A673 (cell line): ENCODE results near the gene CENPX. TPM values are rescaled to one million over a fixed set of nuclear protein-coding genes. Genes with fewer than 3 reads are reported as not detected.
A peak's percentile ranks its signal among the peaks of the same experiment; 100 is the strongest.

ENCODE experiments used
- BruUV-seq: library from RNA; stranded (reverse); fragments of 400-500 nt; replicated peaks from 2 replicates; lab custom pipeline; 2021; lab: Mats Ljungman, UMichigan
- CTCF ChIA-PET: fragments of 300-600 bp; sonication (Branson Sonifier 250); formaldehyde crosslinking; loops from one replicate; lab custom pipeline; 2022; ENCODE audit warnings: antibody characterized with exemption; lab: Charles Lee
- POLR2A ChIA-PET: fragments of 300-600 bp; sonication (Branson Sonifier 250); formaldehyde crosslinking; loops from one replicate; lab custom pipeline; 2022; ENCODE audit warnings: antibody characterized with exemption; ENCODE audit not compliant: low non-redundant PET; lab: Charles Lee
- DNase-seq: peaks from one replicate; pipeline ENCODE4 v3.0.0-alpha.2; 2015; ENCODE audit warnings: low spot score
- H3K27ac ChIP-seq: fragments of 200-600 bp; sonication (generic); 2 replicates; pipeline ENCODE4 v1.5.1; 2016; ENCODE audit warnings: mixed run types, low read depth, mild to moderate bottlenecking, mixed read lengths, antibody characterized with exemption, low read length; ENCODE audit not compliant: poor library complexity, severe bottlenecking
- H3K27me3 ChIP-seq: fragments of 200-600 bp; sonication (generic); replicated peaks from 2 replicates; pipeline ENCODE4 v1.6.1; 2017; ENCODE audit warnings: mixed run types, low read depth, mild to moderate bottlenecking, mixed read lengths, antibody characterized with exemption, low read length; ENCODE audit not compliant: insufficient read depth, poor library complexity
- H3K36me3 ChIP-seq: fragments of 200-600 bp; sonication (generic); 2 replicates; pipeline ENCODE4 v1.6.1; 2016; ENCODE audit warnings: mixed run types, mild to moderate bottlenecking, mixed read lengths, antibody characterized with exemption, low read length; ENCODE audit not compliant: insufficient read depth, poor library complexity, severe bottlenecking
- H3K4me1 ChIP-seq: fragments of 200-600 bp; sonication (generic); 2 replicates; pipeline ENCODE4 v1.6.1; 2017; ENCODE audit warnings: mixed run types, mild to moderate bottlenecking, mixed read lengths, antibody characterized with exemption, low read length; ENCODE audit not compliant: insufficient read depth, poor library complexity, severe bottlenecking
- H3K4me3 ChIP-seq: fragments of 200-600 bp; sonication (generic); 2 replicates; pipeline ENCODE4 v1.5.1; 2016; ENCODE audit warnings: low read depth, mixed run types, mild to moderate bottlenecking, mixed read lengths, low read length; ENCODE audit not compliant: poor library complexity, severe bottlenecking
- H3K9me3 ChIP-seq: fragments of 200-600 bp; sonication (generic); 2 replicates; pipeline ENCODE4 v1.6.1; 2016; ENCODE audit warnings: mixed run types, low read depth, mild to moderate bottlenecking, mixed read lengths, antibody characterized with exemption, low read length; ENCODE audit not compliant: poor library complexity, severe bottlenecking
- EZH2 ChIP-seq: fragments of 200-600 bp; sonication (generic); IDR thresholded peaks from 2 replicates; pipeline ENCODE4 v1.6.1; 2017; ENCODE audit warnings: borderline replicate concordance, low read depth, mild to moderate bottlenecking, mixed read lengths, antibody characterized with exemption, low read length; ENCODE audit not compliant: poor library complexity, severe bottlenecking
- intact Hi-C: fragments of 100-400 bp; cut with micrococcal nuclease; formaldehyde crosslinking; loops from one replicate; pipeline ENCODE4 v1.10.0; 2022; ENCODE audit not compliant: unreplicated experiment
- total RNA-seq: library from RNA; stranded (reverse); gene quantifications from 2 replicates; pipeline ENCODE4 v1.2.3, GENCODE V29; 2021
- TF ChIP-seq, protein P1 (sequence below): fragments of 300-800, 200-600 bp; sonication (generic); conservative IDR thresholded peaks from 2 replicates; pipeline ENCODE4 v1.5.1; 2017; ENCODE audit warnings: low read depth, mild to moderate bottlenecking, antibody characterized with exemption, low read length, moderate library complexity, mixed read lengths

The CENPX gene
- total RNA-seq, 1 experiment from 2014 or later: 165 TPM

DNA sequence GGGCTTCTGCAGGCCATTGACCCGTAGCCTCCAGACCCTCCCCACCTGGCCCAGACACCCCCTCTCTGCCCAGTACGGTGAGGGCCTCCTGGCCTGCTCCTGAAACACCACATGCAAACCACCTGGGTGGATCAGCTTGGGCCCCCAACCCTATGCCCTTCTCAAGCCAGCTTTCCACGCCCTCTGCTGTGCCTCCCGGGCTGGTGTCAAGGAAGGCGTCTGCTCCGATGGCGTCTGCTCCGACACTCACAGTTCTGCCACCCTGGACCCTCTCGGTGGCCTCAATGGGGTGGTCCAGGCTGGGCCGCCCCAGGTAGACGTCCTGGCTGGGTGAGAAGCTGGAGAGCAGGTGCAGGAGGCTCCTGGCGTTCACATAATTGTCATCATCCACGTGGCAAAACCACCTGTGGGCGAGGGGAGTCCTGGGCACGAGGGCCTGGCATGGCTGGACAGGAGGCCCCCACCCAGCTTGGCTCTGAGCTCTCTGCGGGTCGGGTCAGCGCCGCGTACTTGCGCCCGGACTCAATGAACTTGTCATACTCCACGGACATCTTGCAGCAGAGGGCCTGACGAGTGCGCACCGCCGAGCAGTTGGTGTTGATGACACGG lies 27.6 kb upstream of the CENPX start:
- intact Hi-C loops: no loop called here
- peak overlapping the region; percentile 96 for H3K4me3 ChIP-seq
- TF ChIP-seq EZH2: no peak
- TF ChIP-seq, protein P1, sequence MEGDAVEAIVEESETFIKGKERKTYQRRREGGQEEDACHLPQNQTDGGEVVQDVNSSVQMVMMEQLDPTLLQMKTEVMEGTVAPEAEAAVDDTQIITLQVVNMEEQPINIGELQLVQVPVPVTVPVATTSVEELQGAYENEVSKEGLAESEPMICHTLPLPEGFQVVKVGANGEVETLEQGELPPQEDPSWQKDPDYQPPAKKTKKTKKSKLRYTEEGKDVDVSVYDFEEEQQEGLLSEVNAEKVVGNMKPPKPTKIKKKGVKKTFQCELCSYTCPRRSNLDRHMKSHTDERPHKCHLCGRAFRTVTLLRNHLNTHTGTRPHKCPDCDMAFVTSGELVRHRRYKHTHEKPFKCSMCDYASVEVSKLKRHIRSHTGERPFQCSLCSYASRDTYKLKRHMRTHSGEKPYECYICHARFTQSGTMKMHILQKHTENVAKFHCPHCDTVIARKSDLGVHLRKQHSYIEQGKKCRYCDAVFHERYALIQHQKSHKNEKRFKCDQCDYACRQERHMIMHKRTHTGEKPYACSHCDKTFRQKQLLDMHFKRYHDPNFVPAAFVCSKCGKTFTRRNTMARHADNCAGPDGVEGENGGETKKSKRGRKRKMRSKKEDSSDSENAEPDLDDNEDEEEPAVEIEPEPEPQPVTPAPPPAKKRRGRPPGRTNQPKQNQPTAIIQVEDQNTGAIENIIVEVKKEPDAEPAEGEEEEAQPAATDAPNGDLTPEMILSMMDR: no peak
- peaks cover 9% of the 10 kb centered on the region for H3K4me1 ChIP-seq
- CTCF ChIA-PET: interaction anchor here (1.7 kb wide), 1 partner anchor 13 kb away, joined by 5 read pairs; the partner anchor contains the start of gene DCXR
- H3K27me3 ChIP-seq: no peaks in the 10 kb centered on the region
- POLR2A ChIA-PET: interaction anchor here (0.6 kb wide), 1 partner anchor 215 kb away, joined by 3 read pairs; the partner anchor contains the start of gene PPP1R27
- H3K9me3 ChIP-seq: no peaks in the 10 kb centered on the region
- H3K36me3 ChIP-seq: peaks cover 35% of the 10 kb centered on the region
- BruUV-seq: TSS peak; percentile 56
- no peak overlapping the region for H3K27ac ChIP-seq
- DNase-seq: no peak

DNA sequence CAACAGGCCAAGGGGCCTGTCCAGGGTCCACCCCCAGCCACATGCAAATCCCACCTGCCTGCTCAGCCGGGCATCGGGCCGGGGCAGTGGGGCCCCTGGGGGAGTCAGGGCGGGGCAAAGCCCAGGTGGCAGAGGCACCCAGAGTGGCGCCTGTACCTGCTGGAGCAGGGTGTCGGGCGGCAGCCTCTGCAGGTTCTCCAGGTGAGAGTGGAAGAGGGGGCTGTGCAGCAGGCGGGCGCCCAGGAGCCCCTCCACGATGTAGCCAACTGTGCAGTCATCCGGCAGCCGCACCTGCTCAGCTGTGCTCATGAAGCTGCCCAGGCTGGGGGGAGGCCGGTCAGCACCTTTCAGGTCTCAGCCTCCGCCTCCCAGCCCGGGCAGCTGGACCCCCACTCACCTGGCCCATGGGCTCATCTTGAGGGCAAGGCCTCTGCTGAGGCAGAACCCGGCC lies 26.9 kb upstream of the CENPX start:
- ChIA-PET POLR2A (interaction anchor here (0.6 kb wide), 1 partner anchor 215 kb away, joined by 3 read pairs; the partner anchor contains the start of gene PPP1R27), CTCF (interaction anchor here (1.7 kb wide), 1 partner anchor 12 kb away, joined by 5 read pairs; the partner anchor contains the start of gene DCXR)
- TF ChIP-seq, protein P1: no peak
- TF ChIP-seq EZH2: no peak
- H3K27ac ChIP-seq: no peak overlapping the region
- no peaks in the 10 kb centered on the region for H3K27me3 ChIP-seq
- DNase-seq: no peak
- no peak overlapping the region for H3K4me3 ChIP-seq
- peaks cover 28% of the 10 kb centered on the region for H3K36me3 ChIP-seq
- peaks cover 9% of the 10 kb centered on the region for H3K4me1 ChIP-seq
- H3K9me3 ChIP-seq: no peaks in the 10 kb centered on the region
- no TSS peak for BruUV-seq
- intact Hi-C loops: no loop called here

DNA sequence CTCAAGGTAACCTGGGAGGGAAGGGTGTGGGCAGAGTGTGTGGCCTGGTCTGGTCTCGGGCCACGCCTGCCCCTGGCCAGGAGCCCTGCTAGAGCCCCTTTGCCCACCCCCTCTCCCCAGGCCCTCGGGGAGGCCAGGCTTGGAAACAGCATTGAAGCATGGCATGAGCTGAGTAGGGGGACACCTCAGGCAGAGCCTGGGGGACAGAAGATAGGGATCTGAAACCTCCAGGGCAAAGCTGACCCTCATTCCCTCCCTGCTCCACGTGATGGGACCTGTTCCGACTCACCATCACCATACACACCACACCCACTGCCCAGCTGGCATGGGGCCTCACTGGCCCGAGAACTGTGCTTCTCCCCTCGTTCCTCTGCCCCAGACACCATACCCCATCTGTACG lies 26.4 kb upstream of the CENPX start:
- Histone ChIP-seq H3K27me3 (no peaks in the 10 kb centered on the region), H3K36me3 (peaks cover 25% of the 10 kb centered on the region), H3K9me3 (no peaks in the 10 kb centered on the region), H3K4me1 (peaks cover 9% of the 10 kb centered on the region), H3K4me3 (no peak overlapping the region), H3K27ac (no peak overlapping the region)
- DNase-seq: no peak
- ChIA-PET CTCF (no interaction called here), POLR2A (no interaction called here)
- intact Hi-C loops: no loop called here
- BruUV-seq: no TSS peak
- no peak for TF ChIP-seq EZH2
- TF ChIP-seq, protein P1: no peak
